Fibroblast of mammary gland (primary cell): ENCODE data around the gene LRRC32.
A peak's percentile ranks its signal among the peaks of the same experiment; 100 is the strongest.

Source experiments
- DNase-seq: peaks from one replicate; pipeline ENCODE4 v3.0.0-alpha.2; 2010; ENCODE audit warnings: low read depth
- H3K4me3 ChIP-seq: 2 replicates; pipeline ENCODE4 v1.5.1; 2011; ENCODE audit warnings: low read depth, mild to moderate bottlenecking, low read length, moderate library complexity; ENCODE audit not compliant: control insufficient read depth
- TF ChIP-seq, protein P1 (sequence below): conservative IDR thresholded peaks from 2 replicates; pipeline ENCODE4 v1.5.1; 2011; ENCODE audit warnings: low read depth, low read length, inconsistent platforms; ENCODE audit not compliant: control insufficient read depth, insufficient read depth

The LRRC32 gene

DNA sequence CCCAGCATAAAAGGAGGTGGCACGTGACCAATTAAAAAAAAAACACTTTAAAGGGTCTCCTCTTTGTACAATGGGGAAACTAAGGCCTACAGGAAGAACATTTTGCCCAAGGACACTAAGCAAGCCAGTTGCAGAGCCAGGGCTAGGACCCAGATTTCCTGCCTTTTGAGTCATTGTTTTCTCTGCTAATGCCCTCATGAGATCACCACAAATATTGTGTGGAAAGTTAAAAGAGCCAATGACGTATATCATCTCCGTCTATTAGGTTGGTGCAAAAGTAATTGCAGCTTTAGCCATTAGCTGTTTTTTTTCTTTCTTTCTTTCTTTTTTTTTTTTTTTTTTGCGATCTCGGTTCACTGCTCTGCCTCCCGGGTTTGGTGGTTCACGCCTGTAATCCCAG, 24.1 kb upstream of the LRRC32 start:
- no peak overlapping the region for H3K4me3 ChIP-seq
- TF ChIP-seq, protein P1, sequence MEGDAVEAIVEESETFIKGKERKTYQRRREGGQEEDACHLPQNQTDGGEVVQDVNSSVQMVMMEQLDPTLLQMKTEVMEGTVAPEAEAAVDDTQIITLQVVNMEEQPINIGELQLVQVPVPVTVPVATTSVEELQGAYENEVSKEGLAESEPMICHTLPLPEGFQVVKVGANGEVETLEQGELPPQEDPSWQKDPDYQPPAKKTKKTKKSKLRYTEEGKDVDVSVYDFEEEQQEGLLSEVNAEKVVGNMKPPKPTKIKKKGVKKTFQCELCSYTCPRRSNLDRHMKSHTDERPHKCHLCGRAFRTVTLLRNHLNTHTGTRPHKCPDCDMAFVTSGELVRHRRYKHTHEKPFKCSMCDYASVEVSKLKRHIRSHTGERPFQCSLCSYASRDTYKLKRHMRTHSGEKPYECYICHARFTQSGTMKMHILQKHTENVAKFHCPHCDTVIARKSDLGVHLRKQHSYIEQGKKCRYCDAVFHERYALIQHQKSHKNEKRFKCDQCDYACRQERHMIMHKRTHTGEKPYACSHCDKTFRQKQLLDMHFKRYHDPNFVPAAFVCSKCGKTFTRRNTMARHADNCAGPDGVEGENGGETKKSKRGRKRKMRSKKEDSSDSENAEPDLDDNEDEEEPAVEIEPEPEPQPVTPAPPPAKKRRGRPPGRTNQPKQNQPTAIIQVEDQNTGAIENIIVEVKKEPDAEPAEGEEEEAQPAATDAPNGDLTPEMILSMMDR = no peak
- DNase-seq = peak; percentile 93

DNA sequence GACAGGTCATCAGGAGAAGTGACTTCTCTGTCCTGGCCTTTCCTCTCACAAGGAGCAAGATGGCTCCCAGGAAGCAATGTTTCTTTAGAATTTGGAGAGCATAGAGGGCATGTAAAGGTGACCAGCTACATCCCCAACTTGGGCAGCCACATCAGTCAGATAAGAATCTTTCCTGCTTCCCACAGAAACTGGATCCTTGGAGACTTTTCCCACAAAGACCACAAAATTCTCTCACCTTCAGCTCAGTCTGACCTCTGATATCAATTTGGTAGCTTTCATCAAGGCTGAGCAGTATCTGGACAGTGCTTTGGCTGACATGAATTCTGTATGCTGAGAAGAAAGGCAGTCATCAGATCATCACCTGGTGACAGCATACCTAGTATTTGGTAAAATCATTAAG, 23.3 kb upstream of the LRRC32 start:
- no peak for DNase-seq
- TF ChIP-seq, protein P1 = no peak
- H3K4me3 ChIP-seq = no peak overlapping the region

DNA sequence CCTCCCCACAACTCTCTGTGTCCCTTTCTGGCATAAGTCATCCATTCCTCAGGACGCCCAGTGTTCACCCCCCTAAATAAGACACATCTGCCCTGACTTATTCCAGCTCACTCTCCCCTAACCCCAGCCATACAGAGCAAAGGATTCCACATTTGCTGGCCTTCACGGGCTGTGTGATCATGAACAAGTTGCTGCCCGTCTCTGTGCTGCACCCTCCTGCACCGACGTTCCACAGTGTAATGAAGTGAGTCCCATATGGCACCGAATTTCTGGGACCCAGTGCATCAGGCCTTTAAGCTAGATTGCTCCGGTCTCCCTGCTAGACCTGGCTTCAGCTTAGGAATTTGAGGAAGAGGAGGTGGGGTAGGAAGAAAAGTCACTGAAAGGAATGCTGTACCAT, 22.4 kb upstream of the LRRC32 start:
- DNase-seq = no peak
- TF ChIP-seq, protein P1 = no peak
- no peak overlapping the region for H3K4me3 ChIP-seq

DNA sequence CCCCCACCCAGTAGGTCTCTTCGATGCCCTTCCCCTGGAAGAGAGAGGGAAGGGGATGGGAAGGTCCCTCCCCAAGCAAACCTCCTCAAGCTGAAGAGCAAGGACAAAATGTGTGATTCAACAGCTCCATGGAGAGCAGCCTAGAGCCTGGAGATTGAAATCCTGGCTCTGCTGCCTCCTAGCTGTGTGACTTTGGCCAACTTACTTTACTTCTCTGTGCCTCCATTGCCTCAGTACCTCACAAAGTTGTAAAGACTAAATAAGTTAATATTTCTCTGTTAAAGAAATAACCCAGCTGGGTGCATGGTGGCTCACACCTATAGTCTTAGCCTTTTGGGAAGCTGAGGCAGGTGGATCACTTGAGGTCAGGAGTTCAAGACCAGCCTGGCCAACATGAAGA, 21.1 kb upstream of the LRRC32 start:
- TF ChIP-seq, protein P1 = no peak
- no peak overlapping the region for H3K4me3 ChIP-seq
- no peak for DNase-seq

DNA sequence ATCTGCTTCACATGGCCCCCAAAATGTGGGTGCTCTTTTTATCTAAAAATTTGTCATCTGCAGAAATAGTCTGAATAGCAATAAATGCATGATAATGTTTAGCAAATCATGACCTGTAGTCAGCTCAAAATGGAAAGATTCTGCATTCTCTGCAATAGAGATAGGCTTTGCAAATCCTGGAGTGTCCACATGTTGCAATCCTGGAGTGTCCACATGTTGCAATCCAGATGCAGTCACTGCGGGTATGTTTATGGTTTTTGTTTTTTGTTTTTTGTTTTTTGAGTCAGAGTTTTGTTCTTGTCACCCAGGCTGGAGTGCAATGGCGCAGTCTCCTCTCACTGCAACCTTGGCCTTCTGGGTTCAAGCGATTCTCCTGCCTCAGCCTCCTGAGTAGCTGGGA, 20.2 kb upstream of the LRRC32 start:
- H3K4me3 ChIP-seq = no peak overlapping the region
- peak; percentile 83 for DNase-seq
- TF ChIP-seq, protein P1 = no peak

DNA sequence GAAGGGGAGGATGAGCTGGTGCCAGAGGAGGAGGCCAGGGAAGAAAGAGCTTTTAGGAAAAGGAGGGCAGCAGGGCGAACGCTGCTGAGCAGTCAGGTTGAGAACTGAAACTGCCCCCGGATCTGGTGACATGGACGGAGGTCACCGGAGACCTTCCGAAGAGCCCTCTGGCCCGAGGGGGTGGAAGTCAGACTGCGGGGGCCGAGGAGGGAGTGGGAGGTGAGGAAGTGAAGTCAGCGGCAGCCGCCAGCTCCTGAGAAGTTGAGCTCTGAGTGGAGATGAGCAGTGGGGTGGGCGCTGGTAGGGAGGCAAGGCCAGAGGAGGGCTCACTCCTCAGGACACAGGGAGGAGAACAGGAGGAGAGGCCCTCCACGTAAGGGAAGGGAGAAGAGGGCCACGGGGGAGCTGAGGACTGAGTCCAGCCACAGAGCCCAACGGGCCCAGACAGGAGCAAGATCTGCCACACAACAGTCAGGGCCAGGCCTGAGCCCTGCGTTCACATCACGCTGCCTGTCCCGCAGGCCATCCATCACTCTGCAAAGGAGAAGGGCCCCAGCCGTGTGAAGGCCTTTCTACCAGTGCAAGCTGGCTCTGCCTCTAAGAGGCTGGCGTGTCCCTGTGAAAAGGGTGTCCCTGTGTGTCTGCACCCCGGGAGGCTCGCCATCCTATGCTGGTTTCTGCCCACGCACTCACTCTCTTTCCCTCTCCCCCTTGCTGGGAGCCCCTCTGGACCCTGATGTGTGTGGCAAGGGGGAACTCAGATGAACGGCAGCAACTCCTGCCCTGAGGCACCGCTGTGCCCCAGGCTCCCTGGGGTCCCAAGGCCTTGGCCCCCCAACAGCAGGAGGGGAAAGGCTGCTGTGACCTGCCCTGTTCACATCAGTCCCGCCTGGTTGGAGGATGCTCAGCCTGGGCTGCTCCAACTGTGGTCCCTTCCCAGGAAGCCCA, 19.0 kb upstream of the LRRC32 start:
- TF ChIP-seq, protein P1 = no peak
- DNase-seq = no peak

More for the DNA sequence above, 19.0 kb upstream of the LRRC32 start:
- no peak overlapping the region for H3K4me3 ChIP-seq
